M059J (cell line): ENCODE data around the gene RPL13. TPM values are rescaled to one million over a fixed set of nuclear protein-coding genes. Genes with fewer than 3 reads are reported as not detected.
A peak's percentile ranks its signal among the peaks of the same experiment; 100 is the strongest.

Source experiments
- DNase-seq: peaks from one replicate; pipeline ENCODE4 v3.0.0-alpha.2; 2012; ENCODE audit warnings: low read depth
- total RNA-seq: library from RNA; depleted of rRNA; stranded (reverse); fragments of >200 nt; shearing (Covaris generic); gene quantifications from 2 replicates; pipeline ENCODE4 v1.2.3, GENCODE V29; 2014; rRNA removed

Gene RPL13
- 2,167 and 2,261 TPM in 2 replicates for total RNA-seq

DNA sequence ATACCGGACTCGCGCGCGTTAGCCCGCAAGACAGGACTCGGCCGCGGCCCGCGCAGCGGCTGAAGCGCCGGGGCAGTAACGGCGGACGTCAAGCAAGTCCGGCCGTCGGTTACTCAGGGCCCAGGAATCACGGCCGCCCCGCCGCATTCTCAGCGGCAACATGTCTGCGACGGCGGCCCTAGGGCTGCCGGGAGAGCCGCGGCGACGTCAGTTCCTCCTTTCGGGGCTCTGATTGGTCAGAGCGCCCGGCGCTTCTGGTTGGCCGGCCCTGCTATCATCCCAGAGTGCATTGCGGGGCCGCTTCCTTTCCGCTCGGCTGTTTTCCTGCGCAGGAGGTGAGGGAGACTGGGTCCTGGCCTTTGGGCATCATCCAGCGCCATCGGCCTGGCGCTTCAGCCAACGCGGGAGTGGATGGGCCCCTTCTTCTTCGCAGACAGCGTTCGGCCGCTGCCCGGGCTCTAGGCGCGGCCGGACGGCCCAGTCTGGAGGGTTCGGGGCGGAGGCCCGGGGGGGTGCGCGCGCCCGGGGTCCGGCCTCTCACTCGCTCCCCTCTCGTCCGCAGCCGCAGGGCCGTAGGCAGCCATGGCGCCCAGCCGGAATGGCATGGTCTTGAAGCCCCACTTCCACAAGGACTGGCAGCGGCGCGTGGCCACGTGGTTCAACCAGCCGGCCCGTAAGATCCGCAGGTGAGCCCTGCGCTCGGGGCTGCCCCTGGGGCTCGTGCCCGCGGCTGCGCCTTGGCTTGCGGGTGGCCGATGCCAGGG is at the start of gene RPL13:
Gene RPL13 (plus strand): TSS at position 305 of the 764 bp plus-strand sequence. CDS start 278 bp downstream, at position 583.
- DNase-seq, result peak; percentile 95

DNA sequence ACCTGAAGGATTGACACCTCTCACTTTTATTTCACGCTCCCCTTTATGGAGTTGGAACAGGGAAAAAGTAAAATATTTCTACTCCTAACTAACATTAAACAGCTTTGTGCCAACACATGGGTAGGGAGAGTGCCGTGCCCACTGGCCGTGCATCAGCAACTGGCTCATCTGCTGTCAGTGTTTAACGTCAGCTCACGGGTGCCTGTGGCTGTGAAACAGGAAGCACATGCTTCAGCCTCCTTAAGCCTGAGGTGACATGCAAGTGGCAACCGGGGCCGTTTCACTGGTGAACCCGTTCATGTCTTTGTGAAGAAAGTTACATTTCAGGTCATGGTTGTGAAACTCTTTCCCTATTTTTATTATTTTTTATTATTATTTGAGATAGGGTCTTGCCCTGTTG is 49.1 kb upstream of the RPL13 start:
- DNase-seq, result no peak

DNA sequence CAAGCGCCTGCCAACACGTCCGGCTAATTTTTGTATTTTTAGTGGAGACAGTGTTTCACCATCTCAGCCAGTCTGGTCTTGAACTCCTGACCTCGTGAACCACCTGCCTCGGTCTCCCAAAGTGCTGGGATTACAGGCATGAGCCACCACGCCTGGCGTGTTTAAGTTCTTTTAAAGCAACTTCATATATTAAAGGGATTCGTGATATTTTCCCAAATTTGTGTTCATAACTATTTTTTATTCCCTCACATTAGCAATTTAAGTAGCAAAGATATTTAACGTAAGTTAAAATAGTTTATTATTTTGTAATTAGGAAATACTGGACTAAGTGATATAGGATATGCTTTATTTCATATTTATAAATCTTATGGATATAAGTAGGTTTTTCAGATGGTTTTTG is 48.0 kb upstream of the RPL13 start:
- no peak for DNase-seq

DNA sequence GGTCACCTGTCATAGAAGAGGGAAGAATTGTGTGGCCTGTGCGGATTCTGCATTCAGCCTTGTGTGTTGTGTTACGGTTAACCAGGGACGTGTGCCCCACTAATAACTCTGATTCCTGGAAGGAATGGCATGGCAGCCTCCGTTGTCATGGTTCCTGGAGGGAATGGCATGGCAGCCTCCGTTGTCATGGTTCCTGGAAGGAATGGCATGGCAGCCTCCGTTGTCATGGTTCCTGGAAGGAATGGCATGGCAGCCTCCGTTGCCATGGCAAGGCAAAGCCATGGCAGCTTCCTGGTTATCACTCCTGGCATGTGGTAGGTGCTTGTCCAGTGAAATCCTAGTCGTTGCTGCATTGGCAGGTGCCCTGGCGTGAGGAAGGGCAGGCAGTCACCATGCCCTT is 43.4 kb upstream of the RPL13 start:
- no peak for DNase-seq

DNA sequence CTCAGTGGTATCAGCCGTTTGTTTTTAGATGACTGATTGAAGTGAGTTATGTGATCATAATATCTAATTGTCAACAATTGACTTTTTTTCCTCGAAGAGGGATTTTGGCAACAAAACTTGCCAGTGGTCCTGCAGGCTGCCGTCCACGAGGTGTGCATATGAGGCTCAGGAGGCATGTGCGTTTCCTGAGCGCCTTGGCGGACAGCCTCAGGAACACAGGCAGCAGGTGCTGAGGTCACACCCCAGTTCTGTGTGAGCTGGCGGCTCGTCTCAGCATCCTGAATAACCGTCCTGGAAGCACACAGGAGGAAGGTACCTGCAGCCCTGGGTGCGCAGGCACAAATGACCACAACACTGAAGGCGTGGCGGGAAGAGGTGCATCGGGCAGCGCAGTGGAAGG is 40.6 kb upstream of the RPL13 start:
- no peak for DNase-seq

DNA sequence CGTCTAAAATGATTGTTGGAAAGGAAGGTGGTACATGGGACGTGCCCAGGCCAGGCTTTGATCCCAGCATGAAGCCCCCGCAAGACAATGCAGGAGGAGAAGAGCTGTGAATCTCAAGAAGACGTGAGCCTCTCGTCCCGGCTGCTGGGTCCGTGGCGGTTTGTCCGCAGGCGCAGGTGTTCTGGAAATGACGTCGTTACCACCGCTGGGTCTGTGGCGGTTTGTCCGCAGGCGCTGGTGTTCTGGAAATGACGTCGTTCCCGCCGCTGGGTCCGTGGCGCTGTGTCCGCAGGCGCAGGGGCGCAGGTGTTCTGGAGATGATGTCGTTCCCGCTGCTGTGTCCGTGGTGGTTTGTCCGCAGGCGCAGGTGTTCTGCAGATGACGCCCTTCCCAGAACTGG is 38.2 kb upstream of the RPL13 start:
- DNase-seq, result no peak

DNA sequence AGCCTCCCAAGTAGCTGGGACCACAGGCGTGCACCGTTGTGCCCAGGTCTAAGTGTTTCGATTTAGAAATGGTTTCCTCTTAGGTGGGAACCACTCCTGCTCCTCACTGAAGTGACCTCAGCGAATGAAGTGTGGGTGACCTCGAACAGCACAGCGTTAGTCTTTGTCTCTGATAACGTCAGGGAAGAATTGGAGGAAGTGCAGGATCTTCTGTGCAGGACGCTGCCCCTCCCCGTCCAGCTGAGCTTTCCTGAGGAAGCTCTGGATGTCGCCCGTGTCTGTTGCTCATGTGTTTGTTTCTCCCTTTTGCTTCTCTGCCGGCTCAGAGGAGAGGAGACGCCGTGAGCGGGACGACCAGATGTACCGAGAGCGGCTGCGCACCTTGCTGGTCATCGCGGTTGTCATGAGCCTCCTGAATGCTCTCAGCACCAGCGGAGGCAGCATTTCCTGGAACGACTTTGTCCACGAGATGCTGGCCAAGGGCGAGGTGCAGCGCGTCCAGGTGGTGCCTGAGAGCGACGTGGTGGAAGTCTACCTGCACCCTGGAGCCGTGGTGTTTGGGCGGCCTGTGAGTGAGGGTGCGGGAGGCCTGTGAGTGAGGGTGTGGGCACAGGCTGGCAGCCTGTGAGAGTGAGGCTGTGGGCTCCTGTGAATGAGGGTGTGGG is 36.7 kb upstream of the RPL13 start:
- no peak for DNase-seq

DNA sequence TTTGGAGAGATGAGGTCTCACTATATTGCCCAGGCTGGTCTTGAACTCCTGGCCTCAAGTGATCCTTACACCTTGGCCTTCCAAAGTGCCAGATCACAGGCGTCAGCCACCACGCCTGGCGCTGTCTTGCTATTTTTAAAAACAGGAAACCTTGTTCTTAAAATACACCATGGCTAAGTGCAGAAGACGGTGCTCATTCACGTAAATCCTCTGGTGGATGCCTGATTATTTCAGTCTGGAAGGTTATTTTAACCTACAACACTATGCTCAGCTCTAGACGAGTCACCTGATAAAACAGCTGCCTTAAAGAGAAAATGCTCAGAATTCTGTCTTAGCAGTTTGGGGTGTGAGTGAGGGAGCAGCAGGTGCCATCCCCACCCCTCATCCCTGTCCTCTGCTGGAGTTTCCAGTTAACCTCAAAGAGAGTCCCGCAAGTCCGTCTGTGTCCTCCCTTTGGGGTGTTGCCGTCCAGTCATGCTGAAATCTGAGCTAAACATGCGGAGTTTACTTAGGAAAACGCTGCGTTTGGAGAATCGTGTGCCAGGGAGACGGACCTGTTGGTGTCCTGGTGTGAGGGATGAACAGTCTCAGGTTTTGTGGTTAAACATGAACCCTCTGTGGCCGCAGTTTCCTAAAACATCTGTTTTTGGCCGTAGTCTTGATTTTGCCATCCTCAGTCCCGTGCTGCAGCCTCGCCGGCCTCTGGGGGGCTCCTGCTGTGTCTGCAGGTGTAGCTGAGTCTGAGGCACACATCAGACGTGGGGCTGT is 35.2 kb upstream of the RPL13 start:
- DNase-seq, result no peak

DNA sequence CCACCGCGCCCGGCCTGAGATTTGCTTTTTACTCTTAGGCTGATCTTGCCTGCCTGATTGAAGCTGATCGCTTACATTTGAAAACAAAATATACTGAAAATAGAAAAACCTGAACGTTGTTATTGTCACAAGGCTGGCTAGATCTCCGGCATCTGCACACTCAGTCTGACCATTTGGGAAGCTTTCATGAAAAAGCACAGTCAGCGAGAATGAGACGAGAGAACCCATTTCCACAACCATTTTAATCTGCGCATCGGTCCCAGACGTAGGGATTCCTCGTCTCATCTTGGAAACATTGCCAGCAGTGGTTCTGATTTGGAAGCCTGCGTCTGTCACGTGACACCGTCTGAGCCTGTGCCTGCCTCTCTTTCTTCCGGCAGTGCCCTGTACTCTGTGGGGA is 31.4 kb upstream of the RPL13 start:
- DNase-seq, result no peak

DNA sequence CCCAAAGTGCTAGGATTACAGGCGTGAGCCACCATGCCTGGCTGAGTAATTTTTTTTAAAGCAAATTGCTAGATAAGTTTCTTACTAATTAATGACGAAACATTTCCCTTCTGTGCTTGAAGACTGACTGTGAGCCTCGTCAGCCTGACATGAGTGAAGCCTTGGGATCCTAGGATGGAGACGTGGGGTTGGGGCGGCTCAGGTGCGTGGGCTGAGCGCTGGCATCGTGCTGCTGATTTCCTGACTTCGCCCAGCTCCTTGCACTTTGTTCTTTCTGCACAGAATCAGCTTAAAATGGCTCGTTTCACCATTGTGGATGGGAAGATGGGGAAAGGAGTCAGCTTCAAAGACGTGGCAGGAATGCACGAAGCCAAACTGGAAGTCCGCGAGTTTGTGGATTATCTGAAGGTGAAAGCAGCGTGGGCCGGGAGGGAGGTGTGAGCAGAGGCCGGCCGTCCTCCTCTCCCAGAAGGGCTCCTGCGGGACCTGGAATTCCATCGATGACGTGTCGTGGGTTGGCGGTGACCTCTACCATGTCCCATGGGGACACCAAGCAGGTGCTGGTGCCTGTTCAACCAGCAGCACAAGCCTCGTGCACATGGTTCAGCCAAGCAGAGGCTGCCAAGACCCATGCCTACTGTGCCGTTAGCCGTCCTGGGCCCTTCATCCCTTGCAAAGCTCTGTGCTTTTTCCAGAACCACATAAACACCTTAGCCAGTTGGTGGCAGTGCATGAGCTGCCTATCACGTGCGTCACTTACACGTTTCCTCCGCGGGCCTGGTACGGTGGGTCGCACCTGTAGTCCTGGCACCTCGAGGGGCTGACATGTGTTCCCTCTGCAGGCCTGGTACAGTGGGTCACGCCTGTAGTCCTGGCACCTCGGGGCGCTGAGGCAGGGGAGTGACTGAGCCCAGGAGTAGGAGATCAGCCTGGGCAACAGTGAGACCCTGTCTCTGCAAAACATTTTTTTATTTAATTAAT is 29.8 kb upstream of the RPL13 start:
- DNase-seq, result no peak

DNA sequence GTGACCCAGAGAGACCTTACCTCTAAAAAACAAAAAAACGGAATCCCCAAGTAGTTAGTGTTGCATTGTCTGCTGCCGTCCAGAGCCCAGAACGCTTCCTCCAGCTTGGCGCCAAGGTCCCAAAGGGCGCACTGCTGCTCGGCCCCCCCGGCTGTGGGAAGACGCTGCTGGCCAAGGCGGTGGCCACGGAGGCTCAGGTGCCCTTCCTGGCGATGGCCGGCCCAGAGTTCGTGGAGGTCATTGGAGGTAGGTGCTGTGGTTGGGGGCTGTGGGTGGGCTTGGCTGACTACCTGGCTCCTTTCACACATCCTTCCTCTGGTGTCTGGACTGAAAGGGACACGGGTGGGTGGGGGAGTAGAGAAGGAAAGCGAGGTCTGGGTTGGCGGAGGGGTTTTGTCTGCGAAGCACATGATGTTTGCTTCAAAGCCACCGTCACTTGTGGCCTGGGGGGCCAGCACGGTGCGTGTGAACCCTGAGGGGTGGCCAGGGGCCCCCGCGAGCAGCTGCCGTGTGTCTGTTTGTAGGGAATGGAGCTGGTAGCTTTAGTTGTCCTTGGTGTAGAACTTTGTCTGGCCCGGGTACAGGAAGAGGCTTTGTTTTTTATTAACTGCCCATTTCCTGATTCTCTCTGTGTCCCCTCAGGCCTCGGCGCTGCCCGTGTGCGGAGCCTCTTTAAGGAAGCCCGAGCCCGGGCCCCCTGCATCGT is 28.5 kb upstream of the RPL13 start:
- no peak for DNase-seq

DNA sequence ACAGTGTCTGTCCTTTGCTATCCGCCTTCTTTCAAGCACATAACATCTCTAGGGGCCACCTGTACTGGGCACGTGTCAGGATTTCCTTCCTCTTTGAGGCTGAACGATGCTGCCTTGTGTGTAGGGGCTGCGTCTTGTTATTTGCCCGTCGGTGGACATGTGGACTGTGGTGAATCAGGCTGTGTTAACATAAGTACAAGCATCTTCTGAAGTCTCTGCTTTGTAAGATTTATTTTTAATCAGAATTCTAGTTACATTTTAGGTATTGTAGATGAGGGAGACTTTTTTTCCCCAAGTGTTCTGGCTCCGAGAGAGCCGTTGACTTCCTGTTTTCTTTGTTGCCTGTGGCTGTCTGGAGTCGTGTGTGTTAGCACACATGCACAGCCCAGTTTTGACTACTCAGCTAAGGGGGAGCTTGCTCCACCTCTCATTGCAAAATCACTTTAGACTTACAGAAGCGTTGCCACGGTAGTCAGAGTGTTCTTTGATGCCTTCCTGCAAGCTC is 26.2 kb upstream of the RPL13 start:
- no peak for DNase-seq

DNA sequence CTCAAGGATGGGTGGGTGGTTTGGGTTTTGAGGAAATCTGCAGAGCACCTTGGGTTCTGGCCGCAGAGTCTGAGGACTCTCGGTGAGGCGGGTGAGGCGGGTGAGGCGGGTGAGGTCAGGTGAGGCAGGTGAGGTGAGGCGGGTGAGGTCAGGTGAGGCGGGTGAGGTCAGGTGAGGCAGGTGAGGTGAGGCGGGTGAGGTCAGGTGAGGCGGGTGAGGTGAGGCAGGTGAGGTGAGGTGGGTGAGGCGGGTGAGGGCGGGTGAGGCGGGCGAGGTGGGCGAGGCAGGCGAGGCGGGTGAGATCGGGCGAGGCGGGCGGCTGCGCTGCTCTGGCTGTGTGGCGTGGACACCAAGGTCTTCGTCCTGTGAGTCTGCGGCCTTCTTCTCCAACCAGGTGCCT is 24.1 kb upstream of the RPL13 start:
- DNase-seq, result no peak

DNA sequence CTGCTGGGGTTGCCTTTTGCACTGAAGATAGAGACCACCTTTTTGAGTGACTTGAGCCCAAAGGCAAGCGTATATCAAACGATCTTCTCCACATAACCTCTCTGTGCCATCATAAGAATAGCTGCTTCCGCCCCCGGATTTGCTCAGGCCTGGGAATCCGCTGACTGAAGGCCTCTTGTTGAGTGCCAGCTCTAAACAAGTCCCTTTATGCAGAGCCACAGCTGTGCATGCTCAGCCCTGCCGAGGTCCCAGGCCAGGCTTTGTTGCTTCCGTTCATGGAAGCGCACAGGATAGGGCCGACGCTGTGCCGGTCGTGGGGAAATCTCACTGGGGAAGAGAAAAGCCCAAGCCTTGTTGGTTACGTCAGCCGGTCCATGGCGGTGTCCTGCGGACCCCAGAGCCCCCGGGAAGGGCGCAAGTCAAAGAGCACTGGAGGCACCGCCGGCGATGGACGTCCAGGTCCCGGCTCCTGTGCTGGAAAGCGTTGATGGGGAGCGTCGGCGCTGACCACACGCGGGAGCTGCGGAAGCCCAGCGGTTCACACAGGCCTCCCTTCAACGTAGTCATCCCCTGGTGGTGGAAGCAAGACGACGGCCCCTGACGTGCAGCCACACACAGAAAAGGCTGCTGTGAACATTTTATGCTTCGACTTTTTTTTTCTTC is 23.5 kb upstream of the RPL13 start:
- DNase-seq, result no peak

DNA sequence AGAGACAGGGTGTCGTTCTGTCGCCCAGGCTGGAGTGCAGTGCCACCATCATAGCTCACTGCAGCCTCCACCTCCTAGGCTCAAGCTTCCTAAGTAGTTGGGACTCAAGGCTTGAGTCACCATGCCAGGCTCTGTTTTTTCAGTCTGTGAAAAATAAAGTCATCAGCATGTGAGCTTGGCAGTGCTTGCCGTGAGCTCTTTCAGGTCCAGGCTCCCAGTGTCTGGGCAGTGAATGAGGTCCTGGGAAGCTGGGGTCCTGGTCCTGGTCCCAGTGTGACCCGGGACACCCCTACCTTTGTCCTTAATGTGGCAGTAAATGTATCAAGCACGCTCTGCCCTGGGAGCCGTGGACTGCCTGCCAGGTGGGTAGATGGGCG is 22.9 kb upstream of the RPL13 start:
- no peak for DNase-seq

DNA sequence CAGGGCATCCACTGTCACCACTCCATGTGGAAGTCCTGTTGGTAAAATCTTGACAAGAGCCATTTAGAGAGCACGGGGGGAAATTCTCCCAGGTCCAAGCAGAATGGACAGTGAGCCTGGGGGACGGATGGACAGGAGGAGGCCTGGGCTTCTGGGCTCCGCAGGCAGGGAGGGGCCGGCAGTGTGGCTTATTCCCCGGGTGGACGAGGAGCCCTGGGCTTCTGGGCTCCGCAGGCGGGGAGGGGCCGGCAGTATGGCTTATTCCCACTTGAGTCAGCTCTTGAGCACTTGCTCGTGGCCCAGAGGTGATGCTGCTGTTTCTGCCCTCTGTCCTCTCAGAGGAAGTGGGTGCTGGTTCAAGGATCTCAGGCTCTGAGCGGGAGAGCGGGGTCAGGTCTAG is 22.2 kb upstream of the RPL13 start:
- DNase-seq, result no peak

DNA sequence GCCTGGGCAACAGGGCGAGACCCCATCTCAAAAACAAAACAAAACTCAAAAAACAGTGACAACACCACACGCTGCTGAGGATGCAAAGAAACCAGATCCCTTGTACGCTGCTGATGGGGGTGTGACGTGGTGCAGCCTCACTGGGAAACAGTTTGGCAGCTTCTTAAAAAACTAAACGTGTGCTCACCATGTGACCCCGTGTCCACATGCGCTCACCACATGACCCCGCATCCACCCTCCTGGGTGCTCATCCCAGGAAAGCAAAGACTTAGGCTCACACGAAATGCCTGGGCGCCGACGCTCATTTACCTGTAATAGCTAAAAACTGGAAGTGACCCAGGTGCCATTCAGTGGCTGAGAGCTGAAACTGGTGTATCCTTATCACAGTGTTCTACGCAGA is 19.9 kb upstream of the RPL13 start:
- DNase-seq, result no peak

DNA sequence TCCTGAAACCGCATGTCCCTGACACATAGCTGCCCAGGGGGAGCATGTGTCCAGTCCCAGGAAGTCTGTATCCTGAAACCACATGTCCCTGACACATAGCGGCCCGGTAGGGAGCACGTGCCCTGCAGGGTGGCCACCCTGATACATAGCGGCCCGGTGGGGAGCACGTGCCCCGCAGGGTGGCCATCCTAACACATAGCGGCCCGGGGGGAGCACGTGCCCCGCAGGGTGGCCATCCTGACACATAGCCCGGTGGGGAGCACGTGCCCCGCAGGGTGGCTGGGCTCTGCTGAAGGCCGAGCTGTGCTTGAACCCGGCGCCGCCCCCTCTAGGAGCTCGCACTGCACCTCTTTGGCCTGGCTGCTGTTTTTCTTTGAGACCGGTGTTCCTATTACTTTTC is 18.7 kb upstream of the RPL13 start:
- no peak for DNase-seq

DNA sequence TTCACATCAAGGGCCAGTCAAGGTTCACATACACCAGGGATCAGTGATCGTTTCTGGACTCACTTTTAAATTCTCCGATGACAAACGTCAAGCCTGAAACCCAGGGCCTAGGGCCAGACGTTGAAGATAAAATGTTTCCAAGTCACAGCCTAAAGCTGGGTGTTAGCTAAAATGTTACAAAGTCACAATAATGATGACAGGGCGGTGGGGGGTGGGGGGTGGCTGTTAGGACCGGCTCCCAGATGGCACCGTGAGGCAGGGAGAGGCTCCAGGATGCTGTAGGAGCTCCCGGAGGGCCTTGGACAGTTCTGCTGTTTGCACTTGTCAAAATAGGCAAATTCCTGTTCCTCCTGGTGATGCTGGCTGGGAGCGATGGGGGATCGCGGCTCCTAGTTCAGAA is 16.4 kb upstream of the RPL13 start:
- no peak for DNase-seq

DNA sequence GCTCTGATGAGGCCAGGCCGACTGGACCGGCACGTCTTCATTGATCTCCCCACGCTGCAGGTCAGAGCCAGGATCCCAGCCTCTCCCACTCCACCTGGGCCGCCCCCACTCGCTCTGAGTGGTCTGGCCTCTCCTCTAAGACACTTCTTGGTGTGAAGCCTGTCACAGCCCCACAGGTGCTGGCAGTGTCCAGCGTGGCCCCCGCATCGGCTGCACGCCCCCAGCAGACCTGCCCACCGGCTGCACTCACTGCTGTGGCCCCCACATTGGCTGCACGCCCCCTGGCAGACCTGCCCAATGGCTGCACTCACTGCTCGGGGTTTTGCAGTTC is 15.8 kb upstream of the RPL13 start:
- no peak for DNase-seq
